ENCODE results near the gene GRK1. TPM values are rescaled to one million over a fixed set of nuclear protein-coding genes. Genes with fewer than 3 reads are reported as not detected.

Gene GRK1
- total and polyA plus RNA-seq, 2 of the 13 experiments (the other 11 are each of a cell fraction or from before 2014, with no cell fraction given), result 0.07 to 0.12 TPM

- TF ChIP-seq, protein P1, sequence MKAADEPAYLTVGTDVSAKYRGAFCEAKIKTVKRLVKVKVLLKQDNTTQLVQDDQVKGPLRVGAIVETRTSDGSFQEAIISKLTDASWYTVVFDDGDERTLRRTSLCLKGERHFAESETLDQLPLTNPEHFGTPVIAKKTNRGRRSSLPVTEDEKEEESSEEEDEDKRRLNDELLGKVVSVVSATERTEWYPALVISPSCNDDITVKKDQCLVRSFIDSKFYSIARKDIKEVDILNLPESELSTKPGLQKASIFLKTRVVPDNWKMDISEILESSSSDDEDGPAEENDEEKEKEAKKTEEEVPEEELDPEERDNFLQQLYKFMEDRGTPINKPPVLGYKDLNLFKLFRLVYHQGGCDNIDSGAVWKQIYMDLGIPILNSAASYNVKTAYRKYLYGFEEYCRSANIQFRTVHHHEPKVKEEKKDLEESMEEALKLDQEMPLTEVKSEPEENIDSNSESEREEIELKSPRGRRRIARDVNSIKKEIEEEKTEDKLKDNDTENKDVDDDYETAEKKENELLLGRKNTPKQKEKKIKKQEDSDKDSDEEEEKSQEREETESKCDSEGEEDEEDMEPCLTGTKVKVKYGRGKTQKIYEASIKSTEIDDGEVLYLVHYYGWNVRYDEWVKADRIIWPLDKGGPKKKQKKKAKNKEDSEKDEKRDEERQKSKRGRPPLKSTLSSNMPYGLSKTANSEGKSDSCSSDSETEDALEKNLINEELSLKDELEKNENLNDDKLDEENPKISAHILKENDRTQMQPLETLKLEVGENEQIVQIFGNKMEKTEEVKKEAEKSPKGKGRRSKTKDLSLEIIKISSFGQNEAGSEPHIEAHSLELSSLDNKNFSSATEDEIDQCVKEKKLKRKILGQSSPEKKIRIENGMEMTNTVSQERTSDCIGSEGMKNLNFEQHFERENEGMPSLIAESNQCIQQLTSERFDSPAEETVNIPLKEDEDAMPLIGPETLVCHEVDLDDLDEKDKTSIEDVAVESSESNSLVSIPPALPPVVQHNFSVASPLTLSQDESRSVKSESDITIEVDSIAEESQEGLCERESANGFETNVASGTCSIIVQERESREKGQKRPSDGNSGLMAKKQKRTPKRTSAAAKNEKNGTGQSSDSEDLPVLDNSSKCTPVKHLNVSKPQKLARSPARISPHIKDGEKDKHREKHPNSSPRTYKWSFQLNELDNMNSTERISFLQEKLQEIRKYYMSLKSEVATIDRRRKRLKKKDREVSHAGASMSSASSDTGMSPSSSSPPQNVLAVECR (CRISPR knock-in tag; IDR thresholded peaks at IDR 0.05; ENCODE audit: borderline replicate concordance), result peak; percentile 41; the same call in 1 of the 2 replicates
- TF ChIP-seq GTF3A (CRISPR knock-in tag; conservative IDR thresholded peaks at IDR 0.05) (no peak), PITX1 (CRISPR knock-in tag; IDR thresholded peaks at IDR 0.05) (0 out of 2 replicates have a peak, but pooled peaks have one; percentile 24), RELA (CRISPR knock-in tag; IDR thresholded peaks at IDR 0.05) (no peak), ZNF44 (CRISPR knock-in tag; IDR thresholded peaks at IDR 0.05) (no peak), ZMYM3 (CRISPR knock-in tag; IDR thresholded peaks at IDR 0.05) (peak; percentile 67; the same call in 1 of the 2 replicates), ZNF564 (CRISPR knock-in tag; IDR thresholded peaks at IDR 0.05) (0 out of 2 replicates have a peak, but pooled peaks have one; percentile 45), MTF2 (CRISPR knock-in tag; IDR thresholded peaks at IDR 0.05; ENCODE audit: borderline replicate concordance) (no peak), KLF15 (CRISPR knock-in tag; IDR thresholded peaks at IDR 0.05; ENCODE audit: borderline replicate concordance) (no peak), ZNF292 (CRISPR knock-in tag; IDR thresholded peaks at IDR 0.05; ENCODE audit: borderline replicate concordance, low read depth) (peak; percentile 93)
- TF ChIP-seq, protein P2, sequence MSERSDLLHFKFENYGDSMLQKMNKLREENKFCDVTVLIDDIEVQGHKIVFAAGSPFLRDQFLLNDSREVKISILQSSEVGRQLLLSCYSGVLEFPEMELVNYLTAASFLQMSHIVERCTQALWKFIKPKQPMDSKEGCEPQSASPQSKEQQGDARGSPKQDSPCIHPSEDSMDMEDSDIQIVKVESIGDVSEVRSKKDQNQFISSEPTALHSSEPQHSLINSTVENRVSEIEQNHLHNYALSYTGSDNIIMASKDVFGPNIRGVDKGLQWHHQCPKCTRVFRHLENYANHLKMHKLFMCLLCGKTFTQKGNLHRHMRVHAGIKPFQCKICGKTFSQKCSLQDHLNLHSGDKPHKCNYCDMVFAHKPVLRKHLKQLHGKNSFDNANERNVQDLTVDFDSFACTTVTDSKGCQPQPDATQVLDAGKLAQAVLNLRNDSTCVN (CRISPR knock-in tag; IDR thresholded peaks at IDR 0.05; ENCODE audit: borderline replicate concordance), result no peak
- TF ChIP-seq, protein P3, sequence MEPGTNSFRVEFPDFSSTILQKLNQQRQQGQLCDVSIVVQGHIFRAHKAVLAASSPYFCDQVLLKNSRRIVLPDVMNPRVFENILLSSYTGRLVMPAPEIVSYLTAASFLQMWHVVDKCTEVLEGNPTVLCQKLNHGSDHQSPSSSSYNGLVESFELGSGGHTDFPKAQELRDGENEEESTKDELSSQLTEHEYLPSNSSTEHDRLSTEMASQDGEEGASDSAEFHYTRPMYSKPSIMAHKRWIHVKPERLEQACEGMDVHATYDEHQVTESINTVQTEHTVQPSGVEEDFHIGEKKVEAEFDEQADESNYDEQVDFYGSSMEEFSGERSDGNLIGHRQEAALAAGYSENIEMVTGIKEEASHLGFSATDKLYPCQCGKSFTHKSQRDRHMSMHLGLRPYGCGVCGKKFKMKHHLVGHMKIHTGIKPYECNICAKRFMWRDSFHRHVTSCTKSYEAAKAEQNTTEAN (CRISPR knock-in tag; conservative IDR thresholded peaks at IDR 0.05), result no peak
- TF ChIP-seq, protein P4, sequence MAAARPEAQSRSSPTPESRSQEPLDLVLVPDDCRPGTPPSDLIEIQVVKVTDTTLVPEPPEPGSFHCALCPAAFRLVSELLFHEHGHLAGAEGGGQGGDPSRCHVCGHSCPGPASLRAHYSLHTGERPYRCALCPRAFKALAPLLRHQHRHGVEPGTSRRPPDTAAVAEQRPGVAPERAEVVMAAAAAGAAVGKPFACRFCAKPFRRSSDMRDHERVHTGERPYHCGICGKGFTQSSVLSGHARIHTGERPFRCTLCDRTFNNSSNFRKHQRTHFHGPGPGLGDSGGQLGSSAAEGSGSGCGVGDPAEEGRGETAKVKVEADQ (CRISPR knock-in tag; IDR thresholded peaks at IDR 0.05; ENCODE audit: borderline replicate concordance), result no peak
- TF ChIP-seq, protein P5, sequence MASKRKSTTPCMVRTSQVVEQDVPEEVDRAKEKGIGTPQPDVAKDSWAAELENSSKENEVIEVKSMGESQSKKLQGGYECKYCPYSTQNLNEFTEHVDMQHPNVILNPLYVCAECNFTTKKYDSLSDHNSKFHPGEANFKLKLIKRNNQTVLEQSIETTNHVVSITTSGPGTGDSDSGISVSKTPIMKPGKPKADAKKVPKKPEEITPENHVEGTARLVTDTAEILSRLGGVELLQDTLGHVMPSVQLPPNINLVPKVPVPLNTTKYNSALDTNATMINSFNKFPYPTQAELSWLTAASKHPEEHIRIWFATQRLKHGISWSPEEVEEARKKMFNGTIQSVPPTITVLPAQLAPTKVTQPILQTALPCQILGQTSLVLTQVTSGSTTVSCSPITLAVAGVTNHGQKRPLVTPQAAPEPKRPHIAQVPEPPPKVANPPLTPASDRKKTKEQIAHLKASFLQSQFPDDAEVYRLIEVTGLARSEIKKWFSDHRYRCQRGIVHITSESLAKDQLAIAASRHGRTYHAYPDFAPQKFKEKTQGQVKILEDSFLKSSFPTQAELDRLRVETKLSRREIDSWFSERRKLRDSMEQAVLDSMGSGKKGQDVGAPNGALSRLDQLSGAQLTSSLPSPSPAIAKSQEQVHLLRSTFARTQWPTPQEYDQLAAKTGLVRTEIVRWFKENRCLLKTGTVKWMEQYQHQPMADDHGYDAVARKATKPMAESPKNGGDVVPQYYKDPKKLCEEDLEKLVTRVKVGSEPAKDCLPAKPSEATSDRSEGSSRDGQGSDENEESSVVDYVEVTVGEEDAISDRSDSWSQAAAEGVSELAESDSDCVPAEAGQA (IDR thresholded peaks at IDR 0.05; ENCODE audit: low read depth), result no peak
- TF ChIP-seq, protein P5 (CRISPR knock-in tag; IDR thresholded peaks at IDR 0.05; ENCODE audit: borderline replicate concordance), result no peak
Observed at GRCh38 chr13:113742000-113742441, 75.0 kb downstream of the GRK1 start (continued).

Measured in HepG2 (cell line).